SKM-1 treated with dmso at 0.1 percent for 144 hours (cell line): Measurements from ENCODE around the gene ST7L.

Experiments
- DNase-seq: peaks from one replicate; lab custom pipeline; 2025; ENCODE audit not compliant: unreplicated experiment; lab: John Stamatoyannopoulos, UW

Gene ST7L

DNA sequence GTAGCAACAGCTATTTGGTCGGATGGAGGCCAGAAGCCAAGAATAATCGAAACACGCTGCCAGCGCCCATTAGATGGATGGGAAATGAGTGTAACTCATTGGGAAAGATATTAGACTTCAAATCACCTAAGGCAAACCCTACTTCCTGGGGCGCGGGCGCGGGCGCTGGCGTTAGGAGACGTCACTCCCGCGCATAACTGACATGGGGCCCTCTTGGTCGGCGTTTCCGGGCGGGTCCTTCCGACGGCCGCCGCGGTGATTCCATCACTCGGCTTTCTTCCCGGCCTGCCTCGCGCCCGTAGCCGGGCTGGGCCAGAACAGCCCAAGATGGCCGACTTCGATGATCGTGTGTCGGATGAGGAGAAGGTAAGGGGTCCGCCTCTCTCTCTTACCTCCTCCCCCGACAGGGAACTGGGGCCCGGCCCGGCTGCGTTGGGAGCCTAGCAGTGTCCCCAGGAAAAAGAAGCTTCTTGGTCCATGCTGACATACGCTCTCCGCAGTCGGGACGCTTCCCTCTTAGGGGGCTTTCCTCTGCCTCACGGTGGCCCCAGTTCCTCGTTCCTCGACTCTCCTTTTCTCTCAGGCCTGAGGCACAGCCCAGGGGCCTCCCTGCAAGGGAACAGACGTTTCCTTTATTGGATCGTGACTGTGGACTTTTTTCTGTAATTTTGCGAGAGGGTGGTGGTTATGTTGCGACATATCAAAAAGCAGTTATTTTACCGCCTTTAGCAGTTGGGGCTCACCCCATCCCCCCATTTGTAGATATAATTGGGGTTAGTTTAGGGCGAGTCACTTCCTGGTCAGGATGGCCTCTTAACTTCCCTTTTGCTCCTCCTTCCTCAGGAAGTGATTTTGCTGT is 806 bp upstream of the ST7L start, which contains the start of gene CAPZA1:
Gene CAPZA1, plus strand, starts transcription at position 315 of the 859 bp plus-strand sequence. Its CDS starts 13 bp downstream, at position 328.
- DNase-seq = peak; percentile 95

DNA sequence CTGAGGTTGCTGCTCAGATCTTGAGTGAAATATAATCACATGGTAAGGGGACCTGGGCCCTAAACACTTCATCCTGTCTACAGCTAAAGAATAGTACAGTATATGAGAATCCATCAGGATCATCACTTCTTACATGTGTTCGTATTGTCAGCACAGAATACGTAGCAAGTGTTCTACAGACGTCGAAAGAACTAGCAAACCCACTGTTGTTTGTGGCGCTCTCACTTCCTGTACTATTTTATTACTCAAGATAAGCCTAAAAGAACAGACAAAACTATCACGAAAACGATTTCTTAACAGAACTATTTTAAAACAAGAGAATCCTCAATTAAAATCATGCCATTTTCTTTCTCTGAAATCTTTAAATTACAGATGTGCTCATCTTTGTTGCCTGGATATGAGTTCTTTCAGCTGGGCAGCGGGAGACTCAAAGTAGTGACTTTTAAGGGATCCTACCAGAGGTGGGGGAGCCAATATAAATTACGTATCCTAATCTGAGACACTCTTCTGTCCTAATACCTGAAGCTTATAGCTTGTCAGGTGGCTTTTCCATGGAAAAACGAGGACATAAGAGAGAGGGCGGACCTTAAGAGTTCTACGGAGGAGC is 724 bp downstream of the ST7L start:
- DNase-seq = no peak

DNA sequence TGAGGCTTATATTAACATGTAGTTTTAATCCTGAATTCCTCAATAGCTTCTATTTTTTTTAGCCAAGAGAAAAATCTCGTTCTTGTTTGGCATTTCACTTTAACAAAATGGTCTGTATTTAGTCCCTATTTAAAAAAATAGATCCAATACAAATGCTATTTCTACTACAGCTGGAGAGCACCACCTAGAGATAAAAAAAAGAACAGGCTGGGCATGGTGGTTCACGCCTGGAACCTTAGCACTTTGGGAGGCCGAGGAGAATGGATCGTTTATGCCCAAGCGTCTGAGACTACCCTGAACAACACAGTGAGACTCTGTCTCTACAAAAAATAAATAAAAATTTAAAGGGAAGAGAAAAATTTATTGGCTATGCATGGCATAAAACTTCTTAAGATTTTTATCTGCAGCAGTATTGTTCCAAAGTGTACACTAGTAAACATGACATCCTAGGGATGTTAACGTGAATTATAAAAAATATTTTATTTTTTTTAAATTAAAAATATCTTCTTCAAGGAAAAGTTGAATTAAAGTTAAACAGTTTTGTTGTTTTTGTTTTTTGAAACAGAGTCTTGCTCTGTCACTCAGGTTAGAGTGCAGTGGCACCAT is 4.4 kb downstream of the ST7L start:
- DNase-seq = no peak

DNA sequence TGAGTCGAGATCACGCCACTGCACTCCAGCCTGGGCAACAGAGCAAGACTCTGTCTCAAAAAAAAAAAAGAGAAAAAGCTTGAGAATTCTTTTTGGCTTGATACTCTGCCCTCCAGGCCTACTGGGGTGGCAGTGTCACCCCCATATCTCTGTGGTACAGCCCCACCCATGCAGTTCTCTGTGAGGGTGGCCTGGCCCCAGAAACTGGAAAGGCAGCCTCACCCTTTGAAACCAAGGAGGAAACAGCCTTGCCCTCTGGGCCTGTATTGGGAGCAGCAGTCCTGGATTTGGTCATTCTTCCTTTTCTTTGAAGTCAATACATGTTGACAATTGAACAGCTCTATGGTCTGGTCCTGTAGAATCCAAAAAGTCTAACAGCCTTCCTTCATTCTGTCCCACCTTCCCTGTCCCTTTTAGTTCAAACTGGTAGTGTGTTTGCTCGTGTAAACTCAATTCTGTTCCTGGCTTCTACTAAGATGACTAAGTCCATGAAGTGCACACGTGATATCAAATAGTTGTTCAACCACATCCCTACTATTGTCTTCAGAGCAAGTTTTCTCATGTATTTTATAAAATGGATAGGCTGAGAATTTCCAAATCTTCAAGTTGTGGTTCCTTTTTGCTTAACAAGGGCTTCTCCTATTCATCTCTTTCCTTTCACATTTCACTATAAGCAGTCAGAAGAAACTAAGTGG is 13.2 kb downstream of the ST7L start:
- DNase-seq = no peak

DNA sequence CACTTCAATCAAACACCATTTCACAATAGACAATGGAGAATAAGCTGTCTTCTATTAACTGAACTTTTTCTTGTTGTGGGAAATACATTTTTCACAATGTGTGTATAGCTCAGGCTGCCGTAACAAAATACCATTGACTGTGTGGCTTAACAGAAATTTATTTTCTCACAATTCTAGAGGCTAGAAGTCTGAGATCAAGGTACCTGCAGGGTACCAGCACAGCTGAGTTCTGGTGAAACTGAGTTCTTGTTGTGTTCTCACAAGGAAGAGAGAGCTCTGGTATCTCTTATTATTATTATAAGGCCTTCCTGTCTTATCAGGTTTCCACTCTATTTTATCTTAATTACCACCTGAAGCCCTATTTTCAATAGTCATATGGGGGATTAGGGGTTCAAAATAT is 15.4 kb downstream of the ST7L start:
- DNase-seq = no peak

DNA sequence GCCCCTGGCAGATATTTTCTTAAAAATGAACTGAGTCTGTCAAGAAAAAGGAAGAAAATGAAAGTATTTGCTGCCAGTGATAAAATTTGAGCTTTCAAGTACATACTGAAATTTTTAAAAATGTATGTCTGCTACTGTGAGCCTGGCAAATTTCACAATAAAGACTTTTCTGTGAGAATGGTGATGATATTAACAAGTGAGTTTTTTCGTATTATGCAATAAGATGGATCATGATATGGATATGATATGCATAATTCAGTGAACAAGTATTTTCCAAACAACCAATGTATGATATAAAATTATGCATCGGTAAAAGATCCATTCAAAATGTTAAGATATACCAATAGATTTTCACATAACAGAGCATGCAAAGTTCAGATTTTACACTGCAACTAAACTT is 15.9 kb downstream of the ST7L start:
- no peak for DNase-seq

DNA sequence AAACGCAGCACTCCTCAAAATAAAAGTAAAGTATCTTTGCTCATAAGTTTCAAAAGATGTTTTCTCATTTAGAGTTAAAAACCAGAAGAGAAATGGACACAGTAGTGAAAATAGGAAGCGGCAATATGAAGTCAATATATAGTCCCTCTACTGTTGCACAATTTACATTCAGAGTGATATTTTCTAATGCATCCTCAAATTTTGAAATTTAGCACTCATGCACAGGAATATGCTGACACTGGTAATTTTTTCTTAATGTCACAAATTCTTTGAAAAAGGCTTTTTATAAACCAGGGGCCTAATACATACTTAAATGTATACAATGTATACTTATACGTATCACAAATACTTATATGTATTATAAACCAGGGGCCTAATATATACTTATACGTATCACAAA is 19.5 kb downstream of the ST7L start:
- DNase-seq = no peak

DNA sequence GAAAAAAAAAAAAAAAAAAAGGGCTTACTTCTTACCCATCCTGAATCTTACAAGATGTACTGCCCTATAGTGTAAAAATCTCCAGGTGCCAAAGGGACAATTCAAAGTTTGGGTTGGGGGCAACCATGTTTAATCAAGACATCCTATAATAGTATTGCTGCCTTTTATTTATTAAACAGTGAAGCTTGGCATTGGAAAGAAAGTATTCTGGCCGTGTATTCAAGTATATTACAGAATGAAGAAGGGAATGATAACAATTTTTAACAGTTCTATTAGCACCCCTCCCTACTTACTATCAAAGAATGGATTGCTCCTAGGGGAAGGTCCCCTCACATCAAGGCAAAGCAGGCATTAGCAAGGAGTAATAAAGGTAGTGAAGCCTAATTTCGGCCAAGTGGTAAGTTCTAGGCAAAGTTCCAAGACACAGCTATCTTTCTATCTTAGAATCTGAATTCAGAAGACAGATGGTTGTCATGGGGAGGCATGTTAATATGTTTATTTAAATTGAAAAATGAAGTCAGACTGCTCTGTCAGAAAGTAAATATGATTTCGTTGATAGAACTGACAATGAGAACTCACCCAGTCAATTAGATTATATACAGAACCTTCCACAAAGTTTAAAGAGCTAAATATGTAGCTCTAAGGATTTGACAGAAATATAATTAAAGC is 24.6 kb downstream of the ST7L start:
- DNase-seq = no peak

DNA sequence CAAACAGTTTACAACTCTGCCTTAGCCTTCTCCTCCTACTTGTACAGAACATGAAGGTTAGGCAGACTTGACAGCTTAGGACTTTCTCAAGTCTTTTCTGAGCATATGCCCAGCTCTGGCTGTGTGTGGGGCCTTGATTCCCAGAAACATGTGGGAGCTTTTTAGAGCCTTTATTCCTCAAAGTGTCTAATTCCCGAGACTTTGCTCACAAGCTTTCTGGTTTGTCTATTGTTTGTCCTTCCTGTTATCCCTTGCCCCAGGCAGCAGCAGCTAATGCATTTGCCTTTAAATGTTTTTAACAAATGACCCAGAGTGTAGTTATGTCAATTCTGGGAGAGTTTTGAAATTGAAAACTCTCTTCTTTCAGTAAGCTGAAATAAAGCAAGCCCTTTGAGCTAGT is 29.2 kb downstream of the ST7L start:
- no peak for DNase-seq

DNA sequence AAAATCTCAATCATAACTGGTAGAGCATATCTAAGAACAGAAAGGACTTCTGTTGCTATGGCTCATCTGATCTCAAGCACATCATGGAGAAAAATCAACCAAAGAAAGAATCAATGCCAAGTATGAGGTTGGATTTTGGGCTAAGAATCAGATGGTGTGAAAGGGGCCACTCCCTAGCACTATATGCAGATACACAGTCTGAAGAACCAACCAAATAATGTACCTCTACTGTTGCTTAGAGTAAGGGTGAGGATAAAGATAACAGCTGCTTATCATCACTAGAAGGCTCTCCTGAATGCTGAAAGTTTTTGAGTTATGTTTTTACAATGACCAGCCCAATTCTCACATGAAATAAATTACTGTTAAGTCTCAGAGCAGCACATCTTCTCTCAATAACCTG is 35.6 kb downstream of the ST7L start:
- no peak for DNase-seq

DNA sequence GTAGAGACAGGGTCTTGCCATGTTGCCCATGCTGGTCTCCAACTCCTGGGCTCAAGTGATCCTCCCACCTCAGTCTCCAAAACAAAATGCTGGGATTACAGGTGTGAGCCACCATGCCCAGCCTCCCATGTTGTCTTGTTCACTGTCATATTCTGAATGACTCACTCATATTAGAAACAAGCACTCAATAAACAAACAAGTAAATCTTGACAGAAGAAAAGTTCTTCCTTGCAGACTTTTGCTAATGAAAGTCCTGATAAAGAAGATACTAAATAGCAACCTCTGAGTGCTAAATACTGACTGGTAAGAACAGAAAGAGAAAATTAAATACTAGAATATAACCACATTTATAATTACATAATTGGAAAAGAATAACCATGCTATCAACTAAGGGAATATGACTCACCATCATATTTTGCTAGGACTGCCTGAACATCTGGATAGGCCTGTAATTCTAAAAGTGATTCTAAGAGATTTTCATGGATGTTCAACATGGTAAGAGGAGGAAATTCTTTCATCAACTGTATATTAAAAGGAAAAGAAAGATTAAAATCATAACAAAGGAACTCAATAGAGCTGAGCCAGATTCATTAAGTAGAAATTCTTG is 37.3 kb downstream of the ST7L start:
- DNase-seq = no peak

DNA sequence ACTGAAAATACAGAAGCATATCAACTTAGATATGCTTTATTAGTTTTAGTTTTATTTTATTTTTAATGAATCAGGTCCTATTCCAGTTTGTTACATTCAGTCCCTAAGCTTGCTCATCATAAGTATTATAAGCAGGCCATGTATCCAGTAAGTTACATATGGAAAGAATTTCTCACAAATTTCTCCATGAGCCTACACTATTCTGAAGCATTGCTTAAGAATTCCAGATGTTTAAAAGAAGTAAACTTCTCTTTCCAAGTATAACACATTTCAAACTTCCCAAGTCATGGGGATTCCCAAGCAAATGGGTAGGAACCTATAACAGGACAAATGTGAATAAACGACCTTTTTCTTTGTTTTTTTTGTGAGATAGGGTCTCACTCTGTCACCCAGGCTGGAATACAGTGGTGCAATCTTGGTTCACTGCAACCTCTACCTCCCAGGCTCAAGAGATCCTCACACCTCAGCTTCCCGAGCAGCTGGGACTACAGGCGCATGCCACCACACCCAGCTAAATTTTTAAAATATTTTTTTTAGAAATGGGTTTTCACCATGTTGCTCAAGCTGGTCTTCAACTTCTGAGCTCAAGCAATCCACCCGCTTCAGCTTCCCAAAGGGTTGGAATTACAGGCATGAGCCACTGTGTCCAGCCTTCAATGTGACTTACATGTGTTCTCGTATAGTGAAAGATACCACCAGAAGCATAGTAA is 39.0 kb downstream of the ST7L start:
- DNase-seq = no peak

DNA sequence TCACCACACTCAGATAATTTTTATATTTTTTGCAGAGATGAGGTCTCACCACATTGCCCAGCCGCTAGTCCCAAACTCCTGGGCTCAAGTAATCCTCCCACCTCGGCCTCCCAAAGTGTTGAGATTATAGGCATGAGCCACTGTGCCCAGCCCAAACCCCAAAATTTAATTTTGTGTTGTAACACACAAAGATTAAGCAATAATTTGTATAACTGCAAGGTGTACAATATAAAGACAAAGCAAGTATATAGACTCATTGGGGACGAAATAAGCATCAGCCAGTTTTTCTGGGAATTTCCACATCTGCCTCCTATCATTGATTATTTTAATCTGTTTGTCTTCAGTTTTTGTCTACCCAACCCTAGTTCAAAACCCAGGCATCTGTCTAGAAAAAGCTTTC is 42.7 kb downstream of the ST7L start:
- no peak for DNase-seq

DNA sequence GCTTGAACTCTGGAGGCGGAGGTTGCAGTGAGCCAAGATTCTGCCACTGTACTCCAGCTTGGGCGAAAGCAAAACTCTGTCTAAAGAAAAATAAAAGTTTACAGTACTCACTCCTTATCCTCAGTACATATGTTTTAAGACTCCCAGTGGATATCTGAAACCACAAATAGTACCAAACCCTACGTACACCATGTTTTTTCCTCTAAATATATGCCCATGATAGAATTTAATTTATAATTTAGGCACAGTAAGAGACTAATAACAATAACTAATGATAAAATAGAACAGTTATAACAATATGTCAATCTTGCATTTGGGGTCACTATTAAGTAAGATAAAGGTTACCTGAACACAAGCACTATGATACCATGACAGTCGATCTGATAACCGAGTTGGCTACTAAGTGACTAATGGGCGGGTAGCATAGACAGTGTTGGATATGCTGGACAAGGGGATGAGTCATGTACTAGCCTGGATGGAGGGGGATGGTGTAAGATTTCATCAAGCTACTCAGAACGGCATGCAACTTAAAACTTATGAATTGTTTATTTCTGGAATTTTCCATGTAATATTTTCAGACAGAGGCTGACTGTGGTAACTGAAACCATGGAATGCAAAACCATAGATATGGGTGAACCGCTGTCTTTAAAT is 43.7 kb downstream of the ST7L start:
- no peak for DNase-seq

DNA sequence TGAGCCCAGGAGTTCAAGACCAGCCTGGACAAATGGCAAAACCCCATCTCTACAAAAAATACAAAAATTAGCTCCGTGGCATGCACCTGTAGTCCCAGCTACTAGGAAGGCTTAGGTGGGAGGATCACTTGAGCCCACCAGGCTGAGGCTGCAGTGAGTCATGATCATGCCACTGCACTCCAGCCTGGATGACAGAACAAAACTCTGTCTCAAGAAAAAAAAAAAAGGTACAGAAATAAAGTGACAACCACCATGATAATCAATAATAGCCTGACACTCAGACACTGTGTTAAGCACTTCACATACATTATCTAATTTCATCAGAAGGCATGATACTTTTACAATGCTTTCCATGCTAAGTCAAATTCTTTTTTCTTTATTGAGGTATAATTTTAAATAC is 53.1 kb downstream of the ST7L start:
- DNase-seq = no peak

DNA sequence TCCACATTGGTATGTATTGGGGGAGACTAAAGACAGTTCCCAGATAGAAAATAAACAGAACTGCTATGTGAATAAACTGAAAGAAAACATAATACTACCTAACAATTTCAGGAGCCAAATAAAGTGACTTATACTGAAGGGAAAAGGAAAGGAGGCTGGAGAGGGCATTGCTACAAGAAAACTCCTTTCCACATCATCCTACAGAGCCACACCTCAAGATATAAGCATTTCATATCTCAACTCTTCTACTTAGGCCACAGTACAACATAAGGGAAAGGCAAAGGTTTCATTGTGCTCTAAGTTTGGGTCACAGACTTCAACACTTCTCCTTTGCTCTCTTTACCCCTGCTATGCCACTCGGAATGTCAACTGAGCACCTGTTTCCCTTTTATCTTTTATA is 54.9 kb downstream of the ST7L start:
- no peak for DNase-seq

DNA sequence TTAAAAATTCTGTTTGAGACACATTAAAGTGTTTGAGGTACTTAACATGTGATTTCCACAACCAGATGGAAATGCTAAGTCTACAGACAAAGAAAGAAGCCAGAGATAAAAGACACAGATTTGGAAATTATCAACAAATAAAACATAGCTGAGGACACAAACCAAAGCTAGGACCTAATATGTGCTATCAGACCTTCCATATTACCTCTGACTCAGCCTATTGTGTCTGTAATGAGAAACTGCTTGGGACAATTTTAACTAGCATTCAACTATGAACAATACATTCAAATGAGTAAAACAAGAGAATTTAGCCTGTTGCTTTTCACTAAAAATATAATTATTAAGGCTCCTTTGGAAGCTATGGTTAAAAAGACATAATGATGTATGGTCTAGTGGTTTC is 55.6 kb downstream of the ST7L start:
- DNase-seq = no peak

DNA sequence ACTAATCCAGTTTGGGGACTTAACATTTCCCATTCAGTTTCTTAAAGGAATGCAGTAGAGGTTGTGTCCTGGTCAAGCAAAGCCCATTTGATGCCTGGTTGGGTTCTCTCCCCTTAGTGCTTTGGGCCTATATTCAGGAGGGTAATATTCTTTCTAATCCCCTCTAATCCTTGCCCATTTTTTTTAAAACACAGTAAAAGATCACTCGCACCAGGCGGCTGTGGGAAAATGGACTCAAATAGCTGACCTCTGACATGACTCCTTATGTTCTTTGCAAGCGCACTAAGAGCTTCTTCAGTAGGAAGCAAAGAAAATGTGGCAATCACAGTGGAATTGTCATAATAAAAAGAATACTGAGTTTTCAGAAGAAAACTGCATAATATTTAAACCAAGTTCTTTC is 60.3 kb downstream of the ST7L start:
- no peak for DNase-seq

DNA sequence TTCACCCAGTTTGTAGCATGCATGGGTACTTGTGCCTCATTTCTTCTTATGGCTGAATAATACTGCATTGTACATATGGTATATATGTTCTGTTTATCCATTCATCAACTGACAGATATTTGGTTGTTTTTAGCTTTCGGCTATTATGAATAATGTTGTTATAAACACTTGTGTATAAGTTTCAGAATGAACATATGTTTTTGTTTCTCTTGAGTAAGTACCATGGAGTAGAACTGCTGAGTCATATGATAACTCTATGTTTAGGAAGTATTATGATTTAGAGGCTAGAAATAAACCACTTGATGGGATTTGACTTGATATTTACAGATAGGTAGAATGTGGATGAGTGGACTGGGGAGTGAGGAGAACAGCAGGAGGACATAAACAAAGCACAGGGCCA is 61.6 kb downstream of the ST7L start:
- no peak for DNase-seq

DNA sequence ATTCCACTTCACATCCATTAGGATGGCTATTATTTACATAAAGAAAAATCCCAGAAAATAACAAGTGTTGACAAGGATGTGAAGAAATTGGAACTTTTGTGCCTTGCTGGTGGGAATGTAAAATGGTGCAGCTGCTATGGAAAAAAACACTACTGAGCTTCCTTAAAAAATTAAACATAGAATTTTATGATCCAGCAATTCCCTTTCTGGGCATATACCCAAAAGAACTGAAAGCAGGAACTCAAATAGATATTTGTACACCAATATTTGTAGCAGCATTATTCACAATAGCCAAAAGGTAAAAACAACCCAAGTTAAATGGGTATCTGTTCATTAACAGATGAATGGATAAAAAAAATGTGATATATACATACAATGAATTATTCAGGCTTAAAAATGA is 64.5 kb downstream of the ST7L start:
- DNase-seq = no peak
